H1 (cell line): Measurements from ENCODE around the gene STX17. TPM values are rescaled to one million over a fixed set of nuclear protein-coding genes. Genes with fewer than 3 reads are reported as not detected.

ENCODE experiments used
- CTCF ChIA-PET: fragments of 300-600 bp; sonication (Branson Sonifier 250); formaldehyde crosslinking; loops from one replicate; lab custom pipeline; 2021; ENCODE audit not compliant: partially characterized antibody; lab: Charles Lee
- POLR2A ChIA-PET: fragments of 300-600 bp; sonication (Branson Sonifier 250); formaldehyde crosslinking; loops from one replicate; lab custom pipeline; 2021; ENCODE audit warnings: inconsistent platforms; ENCODE audit not compliant: partially characterized antibody; lab: Charles Lee
- DNase-seq, 2 experiments: peaks; one replicate each; pipeline versions ENCODE4 v3.0.0 to v3.0.0-alpha.2; 2010 to 2022; ENCODE audit warnings: low spot score in 2 of 2, low read depth in 1 of 2, mixed read lengths in 1 of 2
- FAIRE-seq: peaks from 2 replicates; lab custom pipeline; 2011; peaks lifted over from hg19 to GRCh38; lab: Jason Lieb, UNC
- H2AFZ ChIP-seq: 2 replicates; pipeline ENCODE4 v1.8.1; 2012; ENCODE audit warnings: low read length, inconsistent platforms
- H2AK5ac ChIP-seq: 2 replicates; pipeline ENCODE4 v1.6.1; 2013; ENCODE audit warnings: low read depth, low read length
- H2BK120ac ChIP-seq: replicated peaks from 2 replicates; pipeline ENCODE3; 2013; ENCODE audit warnings: low read depth, low read length, inconsistent platforms
- H2BK12ac ChIP-seq: 2 replicates; pipeline ENCODE4 v1.6.1; 2013; ENCODE audit warnings: low read depth, low read length
- H2BK15ac ChIP-seq: 2 replicates; pipeline ENCODE4 v1.6.1; 2013; ENCODE audit warnings: low read length
- H2BK20ac ChIP-seq: 2 replicates; pipeline ENCODE4 v1.6.1; 2013; ENCODE audit warnings: low read length
- H2BK5ac ChIP-seq: 2 replicates; pipeline ENCODE4 v1.6.1; 2013; ENCODE audit warnings: low read depth, low read length
- H3K14ac ChIP-seq: 2 replicates; pipeline ENCODE4 v1.6.1; 2013; ENCODE audit warnings: inconsistent platforms; ENCODE audit not compliant: insufficient read length
- H3K18ac ChIP-seq: 2 replicates; pipeline ENCODE4 v1.6.1; 2013; ENCODE audit warnings: low read length; ENCODE audit errors: extremely low read depth
- H3K23ac ChIP-seq: 2 replicates; pipeline ENCODE4 v1.6.1; 2013; ENCODE audit warnings: inconsistent platforms; ENCODE audit not compliant: insufficient read length
- H3K23me2 ChIP-seq: 2 replicates; pipeline ENCODE4 v1.6.1; 2013; ENCODE audit warnings: low read depth, low read length
- H3K27ac ChIP-seq: 2 replicates; pipeline ENCODE4 v1.6.1; 2011; ENCODE audit warnings: low read depth, low read length, inconsistent platforms
- H3K27me3 ChIP-seq, 4 experiments: replicated peaks in 1 of 4; 1 replicate in 1 of 4; 2 replicates in 3 of 4; pipeline versions ENCODE4 v1.6.1 to v1.8.1; 2011 to 2013; ENCODE audit warnings: low read length in 3 of 4, mild to moderate bottlenecking in 3 of 4, inconsistent platforms in 2 of 4, mixed read lengths in 2 of 4, moderate library complexity in 1 of 4; ENCODE audit not compliant: control insufficient read depth in 3 of 4, insufficient read depth in 3 of 4; ENCODE audit errors: extremely low read depth in 1 of 4
- H3K36me3 ChIP-seq, 4 experiments: 2 replicates each; pipeline versions ENCODE4 v1.6.1 to v1.8.1; 2011 to 2013; ENCODE audit warnings: mild to moderate bottlenecking in 4 of 4, low read length in 3 of 4, moderate library complexity in 2 of 4, control low read depth in 1 of 4, inconsistent platforms in 1 of 4; ENCODE audit not compliant: insufficient read depth in 4 of 4, control insufficient read depth in 2 of 4
- H3K4ac ChIP-seq: replicated peaks from 2 replicates; pipeline ENCODE3; 2013; ENCODE audit warnings: low read length, low read depth, mixed read lengths, inconsistent platforms; ENCODE audit not compliant: insufficient read length
- H3K4me1 ChIP-seq, 4 experiments: replicated peaks in 1 of 4; 1 replicate in 1 of 4; 2 replicates in 3 of 4; pipeline versions ENCODE4 v1.6.1 to v1.8.1; 2011 to 2013; ENCODE audit warnings: low read length in 3 of 4, inconsistent platforms in 2 of 4, mixed read lengths in 1 of 4; ENCODE audit not compliant: insufficient read depth in 4 of 4, control insufficient read depth in 3 of 4
- H3K4me2 ChIP-seq, 2 experiments: 2 replicates each; pipeline versions ENCODE4 v1.6.1 to v1.8.1; 2011 to 2013; ENCODE audit warnings: low read depth in 2 of 2, low read length in 2 of 2, control low read depth in 1 of 2, inconsistent platforms in 1 of 2, mild to moderate bottlenecking in 1 of 2; ENCODE audit not compliant: insufficient read depth in 1 of 2
- H3K4me3 ChIP-seq, 4 experiments: fragments of 200-600, 300-600 bp in 1 of 4; sonication (generic), shearing (Covaris generic), sonication (Bioruptor Twin) in 1 of 4; 2 replicates each; pipeline versions ENCODE4 v1.5.1 to v1.8.1; 2011 to 2016; ENCODE audit warnings: low read length in 4 of 4, low read depth in 3 of 4, control low read depth in 2 of 4, inconsistent platforms in 2 of 4, mild to moderate bottlenecking in 2 of 4, mixed read lengths in 1 of 4, moderate library complexity in 1 of 4; ENCODE audit not compliant: insufficient read depth in 2 of 4; ENCODE audit errors: extremely low read depth in 1 of 4
- H3K56ac ChIP-seq: replicated peaks from 2 replicates; pipeline ENCODE3; 2013; ENCODE audit warnings: low read depth, mild to moderate bottlenecking, mixed read lengths, low read length, inconsistent platforms; ENCODE audit not compliant: insufficient read length
- H3K79me1 ChIP-seq: 2 replicates; pipeline ENCODE4 v1.6.1; 2013; ENCODE audit warnings: low read depth, low read length, control low read depth
- H3K79me2 ChIP-seq, 2 experiments: 2 replicates each; pipeline versions ENCODE4 v1.6.1 to v1.8.1; 2012 to 2013; ENCODE audit warnings: low read length in 2 of 2, mild to moderate bottlenecking in 2 of 2, inconsistent platforms in 1 of 2; ENCODE audit not compliant: insufficient read depth in 2 of 2, control insufficient read depth in 1 of 2
- H3K9ac ChIP-seq, 4 experiments: replicated peaks in 1 of 4; 1 replicate in 1 of 4; 2 replicates in 3 of 4; pipeline versions ENCODE4 v1.6.1 to v1.8.1; 2011 to 2013; ENCODE audit warnings: low read depth in 3 of 4, low read length in 3 of 4, control low read depth in 2 of 4, mild to moderate bottlenecking in 2 of 4, moderate library complexity in 2 of 4, inconsistent platforms in 1 of 4; ENCODE audit errors: extremely low read depth in 1 of 4
- H3K9me3 ChIP-seq, 2 experiments: 2 replicates each; pipeline versions ENCODE4 v1.6.1 to v1.8.1; 2012 to 2013; ENCODE audit warnings: mild to moderate bottlenecking in 2 of 2, moderate library complexity in 2 of 2, control low read depth in 1 of 2, inconsistent platforms in 1 of 2, low read depth in 1 of 2, low read length in 1 of 2, mixed read lengths in 1 of 2; ENCODE audit not compliant: insufficient read depth in 2 of 2
- H4K20me1 ChIP-seq, 2 experiments: replicated peaks in 1 of 2; 2 replicates each; pipeline versions ENCODE3 to v1.8.1; 2011 to 2013; ENCODE audit warnings: inconsistent platforms in 2 of 2, low read length in 2 of 2, mild to moderate bottlenecking in 1 of 2; ENCODE audit not compliant: insufficient read depth in 2 of 2, control insufficient read depth in 1 of 2
- H4K5ac ChIP-seq: 2 replicates; pipeline ENCODE4 v1.6.1; 2013; ENCODE audit warnings: low read length, low read depth, mixed read lengths, inconsistent platforms; ENCODE audit not compliant: insufficient read length
- H4K8ac ChIP-seq: 2 replicates; pipeline ENCODE4 v1.8.0; 2013; ENCODE audit warnings: mild to moderate bottlenecking, moderate library complexity, low read length, inconsistent platforms; ENCODE audit not compliant: insufficient read depth; ENCODE audit errors: extremely low read depth
- H4K91ac ChIP-seq: replicated peaks from 2 replicates; pipeline ENCODE3; 2013; ENCODE audit warnings: low read length, mixed read lengths, inconsistent platforms; ENCODE audit not compliant: insufficient read length
- ASH2L ChIP-seq: fragments of 200-600, 300-600 bp; sonication (generic); IDR thresholded peaks from one replicate; pipeline ENCODE4 v1.7.1; 2017; ENCODE audit warnings: low read length
- WGBS, 2 experiments: shearing (Covaris generic) in 1 of 2; methylation state at CpG; one replicate each; pipeline versions ENCODE4 v1.1.6 to v1.1.7; 2013 to 2015; ENCODE audit warnings: low lambda C conversion rate in 2 of 2, mixed read lengths in 2 of 2, inconsistent platforms in 1 of 2, low coverage in 1 of 2, missing lambda C conversion rate in 1 of 2; ENCODE audit not compliant: insufficient replicate concordance in 2 of 2, insufficient coverage in 1 of 2, insufficient read length in 1 of 2; ENCODE audit errors: extremely low coverage in 1 of 2, missing lambda C conversion rate in 1 of 2; 5-methylcytosine and 5-hydroxymethylcytosine counted together
- polyA plus RNA-seq, 7 experiments: library from polyadenylated mRNA; depleted of rRNA in 3 of 7; stranded (reverse) in 5 of 7; unstranded in 2 of 7; fragments of >200 nt in 5 of 7; fragments of 200-250 nt in 2 of 7; gene quantifications; 1 replicate in 5 of 7; 2 replicates in 1 of 7; 4 replicates in 1 of 7; pipeline versions ENCODE4 v1.2.1 to v1.2.3, GENCODE V29; 2011 to 2013; ENCODE audit warnings: missing spikeins in 2 of 7, mixed read lengths in 2 of 7
- total RNA-seq: library from RNA; stranded (reverse); fragmentation: NEBNext Ultra II Directional; extraction: Animal tissue kit (Norgen Biotek cat#: 25700); gene quantifications from 2 replicates; pipeline ENCODE4 v1.2.1, GENCODE V29; 2021

STX17 gene
- total and polyA plus RNA-seq, 2 of the 8 experiments (the other 6 are each of a cell fraction or from before 2014, with no cell fraction given) = 4.5 to 16.3 TPM

DNA sequence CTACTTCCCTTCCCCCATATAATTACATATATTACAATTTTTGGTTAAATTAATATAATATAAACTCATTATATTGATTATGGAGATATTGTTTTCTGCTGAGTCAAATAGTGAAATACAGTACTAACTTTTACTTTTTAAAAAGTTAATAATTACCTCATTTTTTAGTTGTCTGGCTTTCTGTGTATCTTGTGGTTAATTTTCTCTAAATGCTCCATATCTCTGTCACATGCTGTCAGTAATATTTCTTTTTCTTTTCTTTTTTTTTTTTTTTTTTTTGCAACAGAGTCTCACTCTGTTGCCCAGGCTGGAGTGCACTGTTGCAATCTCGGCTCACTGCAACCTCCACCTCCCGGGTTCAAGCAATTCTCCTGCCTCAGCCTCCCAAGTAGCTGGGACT lies 23.2 kb downstream of the STX17 start:
- H2AFZ ChIP-seq = no peak overlapping the region
- no peaks in the 10 kb centered on the region for H3K27me3 ChIP-seq
- no peak overlapping the region for H3K56ac ChIP-seq
- no peak overlapping the region for H3K18ac ChIP-seq
- no peaks in the 10 kb centered on the region for H3K23me2 ChIP-seq
- H4K8ac ChIP-seq = no peak overlapping the region
- H2BK120ac ChIP-seq = no peak overlapping the region
- H2AK5ac ChIP-seq = no peak overlapping the region
- no peak overlapping the region for H2BK15ac ChIP-seq
- no peak overlapping the region for H3K23ac ChIP-seq
- 90% methylated on average over 2 of the region's 2 CpGs; no CpG with 5 or more reads in 1 of the 2 experiments for WGBS, 2 experiments
- peaks cover 3 to 4% of the 10 kb centered on the region in 2 experiments; a peak in 3 of 4 replicates for H3K9me3 ChIP-seq
- no peak overlapping the region for H3K27ac ChIP-seq
- FAIRE-seq = no peak
- no peak overlapping the region for H2BK20ac ChIP-seq
- POLR2A ChIA-PET = no interaction called here
- H4K5ac ChIP-seq = no peak overlapping the region
- H3K14ac ChIP-seq = no peak overlapping the region
- no peaks in the 10 kb centered on the region for H3K79me2 ChIP-seq
- no peaks in the 10 kb centered on the region for H4K20me1 ChIP-seq
- H2BK12ac ChIP-seq = no peak overlapping the region
- no peak overlapping the region for H3K9ac ChIP-seq
- peaks cover 0 to 4% (median 1%) of the 10 kb centered on the region in 4 experiments; a peak in 2 of 8 replicates for H3K36me3 ChIP-seq
- no peaks in the 10 kb centered on the region for H3K4me1 ChIP-seq
- H3K4ac ChIP-seq = no peak overlapping the region
- no peak for TF ChIP-seq ASH2L
- CTCF ChIA-PET = no interaction called here
- H2BK5ac ChIP-seq = no peak overlapping the region
- no peak overlapping the region for H3K4me2 ChIP-seq
- H3K4me3 ChIP-seq = no peak overlapping the region
- no peak overlapping the region for H4K91ac ChIP-seq
- H3K79me1 ChIP-seq = no peaks in the 10 kb centered on the region
- DNase-seq = no peak
